ENCODE data around the gene CADM2. TPM values are rescaled to one million over a fixed set of nuclear protein-coding genes. Genes with fewer than 3 reads are reported as not detected.

The CADM2 gene
- total RNA-seq, 1 experiment from 2014 or later = not detected

GRCh38 chr3:85781806-85782205 lies 823.0 kb downstream of the CADM2 start:
- DNase-seq (ENCODE audit: low read depth) = no peak

- DNase-seq (ENCODE audit: low read depth) = no peak
These were observed 824.5 kb downstream of the CADM2 start for GRCh38 chr3:85783291-85783690.

GRCh38 chr3:85785766-85786165 lies 827.0 kb downstream of the CADM2 start:
- no peak for DNase-seq (ENCODE audit: low read depth)

GRCh38 chr3:85790445-85791030 lies 831.7 kb downstream of the CADM2 start:
- DNase-seq (ENCODE audit: low read depth) = no peak

- no peak for DNase-seq (ENCODE audit: low read depth)
These were observed 837.4 kb downstream of the CADM2 start for GRCh38 chr3:85796140-85796539.

- DNase-seq (ENCODE audit: low read depth) = no peak
These were observed 841.9 kb downstream of the CADM2 start for GRCh38 chr3:85800676-85801075.

GRCh38 chr3:85801955-85802354 lies 843.2 kb downstream of the CADM2 start:
- no peak for DNase-seq (ENCODE audit: low read depth)

- no peak for DNase-seq (ENCODE audit: low read depth)
These were observed 850.0 kb downstream of the CADM2 start for GRCh38 chr3:85808755-85809154.

GRCh38 chr3:85821130-85821756 lies 862.5 kb downstream of the CADM2 start:
- DNase-seq (ENCODE audit: low read depth) = no peak

- no peak for DNase-seq (ENCODE audit: low read depth)
These were observed 877.2 kb downstream of the CADM2 start for GRCh38 chr3:85835857-85836440.

GRCh38 chr3:85837402-85837801 lies 878.6 kb downstream of the CADM2 start:
- DNase-seq (ENCODE audit: low read depth) = no peak

GRCh38 chr3:85838921-85839320 lies 880.1 kb downstream of the CADM2 start:
- no peak for DNase-seq (ENCODE audit: low read depth)

GRCh38 chr3:85842081-85842480 lies 883.3 kb downstream of the CADM2 start:
- no peak for DNase-seq (ENCODE audit: low read depth)

- no peak for DNase-seq (ENCODE audit: low read depth)
These were observed 888.2 kb downstream of the CADM2 start for GRCh38 chr3:85846940-85847339.

- DNase-seq (ENCODE audit: low read depth) = no peak
These were observed 892.3 kb downstream of the CADM2 start for GRCh38 chr3:85851071-85851470.

- no peak for DNase-seq (ENCODE audit: low read depth)
These were observed 895.0 kb downstream of the CADM2 start for GRCh38 chr3:85853805-85854204.

- no peak for DNase-seq (ENCODE audit: low read depth)
These were observed 904.2 kb downstream of the CADM2 start for GRCh38 chr3:85862893-85863455.

- DNase-seq (ENCODE audit: low read depth) = no peak
These were observed 906.1 kb downstream of the CADM2 start for GRCh38 chr3:85864896-85865295.

GRCh38 chr3:85867072-85867471 lies 908.3 kb downstream of the CADM2 start:
- no peak for DNase-seq (ENCODE audit: low read depth)

GRCh38 chr3:85875589-85875988 lies 916.8 kb downstream of the CADM2 start:
- no peak for DNase-seq (ENCODE audit: low read depth)

- no peak for DNase-seq (ENCODE audit: low read depth)
These were observed 918.8 kb downstream of the CADM2 start for GRCh38 chr3:85877631-85878030.

- no peak for DNase-seq (ENCODE audit: low read depth)
These were observed 923.1 kb downstream of the CADM2 start for GRCh38 chr3:85881833-85882393.

All from LHCN-M2 (cell line).